ENCODE measurements around the gene POLR1E.

POLR1E gene

DNA sequence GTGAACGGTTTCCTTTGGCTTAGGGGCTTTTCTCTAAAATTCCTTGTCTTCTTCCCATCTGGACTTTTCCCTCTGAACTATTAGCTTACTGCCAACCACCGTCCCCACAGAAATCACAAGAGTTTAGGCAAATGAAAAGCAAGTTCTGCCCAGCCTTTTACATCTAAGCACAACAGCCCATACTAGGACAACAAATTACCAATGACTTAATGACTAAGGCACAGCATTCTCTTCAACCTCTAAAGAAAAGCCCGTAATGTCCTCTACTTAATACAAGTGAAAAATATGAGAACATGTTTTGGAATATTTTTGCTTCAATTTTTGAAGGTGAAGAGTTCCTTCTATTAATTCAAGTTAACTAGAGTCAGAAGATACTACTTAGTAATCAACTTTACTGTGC, 21.7 kb upstream of the POLR1E start:
- in situ Hi-C loops (cut with MboI; ENCODE audit: low sequenced_read_pairs), result loop anchor here (25.0 kb wide), 1 partner anchor 898 kb away; no protein-coding TSS in a partner anchor

GRCh38 chr9:37464426-37465248, 21.1 kb upstream of the POLR1E start:
- in situ Hi-C loops (cut with MboI; ENCODE audit: low sequenced_read_pairs), result loop anchor here (25.0 kb wide), 1 partner anchor 898 kb away; no protein-coding TSS in a partner anchor

- in situ Hi-C loops (cut with MboI; ENCODE audit: low sequenced_read_pairs), result loop anchor here (25.0 kb wide), 1 partner anchor 897 kb away; no protein-coding TSS in a partner anchor
Measured at GRCh38 chr9:37465249-37466036, 20.3 kb upstream of the POLR1E start, which contains the start of gene ZBTB5. Gene ZBTB5 (minus strand): TSS chr9:37465450. CDS start chr9:37442551, 22,899 bp downstream.

DNA sequence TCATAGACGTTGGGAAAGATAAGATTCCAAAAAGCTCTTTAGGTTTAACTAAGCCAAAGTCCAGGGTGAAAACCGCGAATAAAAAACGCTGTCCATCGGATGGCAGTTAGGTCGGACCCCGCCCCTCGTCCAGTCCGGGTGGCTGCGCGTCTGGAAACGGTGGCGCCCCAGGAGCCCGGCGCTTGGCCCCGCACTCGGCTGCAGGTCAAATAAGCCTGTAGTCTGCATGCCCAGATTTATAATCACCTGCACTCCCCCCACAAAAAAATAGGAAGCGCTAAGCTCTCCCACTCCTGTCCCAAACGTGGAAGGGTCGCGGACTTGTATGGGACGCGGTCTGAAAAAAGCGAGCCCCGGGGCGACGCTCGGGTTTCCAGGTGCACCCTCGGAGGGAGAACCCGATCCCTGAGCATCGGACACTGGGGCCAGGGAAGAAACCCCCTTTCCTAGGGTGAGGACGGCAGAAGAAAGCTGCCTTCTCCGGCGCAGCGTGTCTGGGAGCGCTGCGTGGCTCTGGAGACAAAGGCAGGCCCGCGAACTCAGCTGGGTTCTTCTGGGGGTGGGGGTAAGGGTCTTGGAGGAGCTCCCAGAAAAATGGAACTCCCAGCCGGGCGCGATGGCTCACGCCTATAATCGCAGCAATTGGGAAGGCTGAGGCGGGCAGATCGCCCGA, 19.6 kb upstream of the POLR1E start:
- in situ Hi-C loops (cut with MboI; ENCODE audit: low sequenced_read_pairs), result loop anchor here (25.0 kb wide), 1 partner anchor 896 kb away; no protein-coding TSS in a partner anchor

DNA sequence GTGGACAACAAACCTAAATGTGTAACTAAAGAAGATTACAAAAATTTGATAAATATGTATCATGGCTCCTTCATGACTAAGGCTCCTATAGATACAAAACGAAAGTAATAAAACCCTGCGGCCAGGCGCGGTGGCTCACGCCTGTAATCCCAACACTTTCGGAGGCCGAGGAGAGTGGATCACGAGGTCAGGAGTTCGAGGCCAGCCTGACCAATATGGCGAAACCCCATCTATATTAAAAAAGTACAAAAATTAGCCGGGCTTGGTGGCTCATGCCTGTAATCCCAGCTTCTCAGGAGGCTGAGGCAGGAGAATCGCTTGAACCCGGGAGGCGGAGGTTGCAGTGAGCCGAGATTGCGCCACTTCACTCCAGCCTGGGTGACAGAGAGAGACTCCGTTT, 18.2 kb upstream of the POLR1E start:
- in situ Hi-C loops (cut with MboI; ENCODE audit: low sequenced_read_pairs), result loop anchor here (25.0 kb wide), 1 partner anchor 895 kb away; no protein-coding TSS in a partner anchor

DNA sequence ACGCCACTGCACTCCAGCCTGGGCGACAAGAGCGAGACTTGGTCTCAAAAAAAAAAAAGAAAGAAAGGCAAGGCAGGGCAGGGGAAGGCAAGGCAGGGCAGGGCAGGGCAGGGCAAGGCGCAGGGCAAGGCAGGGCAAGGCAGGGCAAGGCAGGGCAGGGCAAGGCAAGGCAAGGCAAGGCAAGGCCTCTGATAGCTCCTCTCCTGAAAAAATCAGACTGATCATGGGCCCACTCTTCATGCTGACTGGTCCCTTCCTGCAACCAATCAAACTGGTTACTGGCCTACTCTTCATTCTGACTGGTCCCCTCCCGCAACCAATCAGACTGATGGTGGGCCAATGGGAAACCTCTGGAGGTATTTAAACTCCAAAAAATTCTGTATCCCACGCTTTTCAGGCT, 17.1 kb upstream of the POLR1E start:
- in situ Hi-C loops (cut with MboI; ENCODE audit: low sequenced_read_pairs), result loop anchor here (25.0 kb wide), 1 partner anchor 894 kb away; no protein-coding TSS in a partner anchor

GRCh38 chr9:37471942-37472684, 13.6 kb upstream of the POLR1E start:
- in situ Hi-C loops (cut with MboI; ENCODE audit: low sequenced_read_pairs), result loop anchor here (25.0 kb wide), 1 partner anchor 890 kb away; no protein-coding TSS in a partner anchor

DNA sequence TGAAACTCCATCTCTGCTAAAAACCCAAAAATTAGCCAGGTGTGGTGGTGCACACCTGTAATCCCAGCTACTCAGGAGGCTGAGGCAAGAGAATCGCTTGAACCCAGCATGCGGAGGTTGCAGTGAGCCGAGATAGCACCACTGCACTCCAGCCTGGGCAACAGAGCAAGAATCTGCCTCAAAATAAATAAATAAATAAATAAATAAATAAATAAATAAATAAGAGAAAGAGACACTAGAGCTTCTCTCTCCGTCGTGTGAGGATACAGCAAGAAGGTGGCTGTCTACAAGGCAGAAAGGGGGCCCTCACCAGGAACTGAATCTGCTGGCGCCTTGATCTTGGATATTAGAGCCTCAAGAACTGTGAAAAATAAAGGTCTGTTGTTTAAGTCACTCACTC, 11.8 kb upstream of the POLR1E start:
- in situ Hi-C loops (cut with MboI; ENCODE audit: low sequenced_read_pairs), result loop anchor here (25.0 kb wide), 1 partner anchor 888 kb away; no protein-coding TSS in a partner anchor

- in situ Hi-C loops (cut with MboI; ENCODE audit: low sequenced_read_pairs), result loop anchor here (25.0 kb wide), 1 partner anchor 888 kb away; no protein-coding TSS in a partner anchor
Measured at GRCh38 chr9:37474438-37474837, 11.3 kb upstream of the POLR1E start.

DNA sequence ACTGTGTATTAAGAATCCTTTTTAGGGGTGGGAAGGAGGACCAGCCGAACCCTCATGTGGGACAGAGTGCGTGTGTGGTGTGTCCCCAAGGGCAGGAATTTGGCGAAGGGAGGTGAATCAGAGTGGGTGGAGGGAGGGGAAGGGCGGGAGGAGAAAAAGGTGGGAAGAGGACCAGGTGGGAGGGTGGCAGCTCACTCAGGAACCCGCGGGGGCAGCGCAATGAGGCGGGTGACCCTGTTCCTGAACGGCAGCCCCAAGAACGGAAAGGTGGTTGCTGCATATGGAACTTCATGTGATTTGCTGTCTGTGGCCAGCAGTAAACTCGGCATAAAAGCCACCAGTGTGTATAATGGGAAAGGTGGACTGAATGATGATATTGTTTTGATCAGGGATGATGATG, 8.8 kb upstream of the POLR1E start:
- in situ Hi-C loops (cut with MboI; ENCODE audit: low sequenced_read_pairs), result loop anchor here (25.0 kb wide), 1 partner anchor 90 kb away; no protein-coding TSS in a partner anchor

DNA sequence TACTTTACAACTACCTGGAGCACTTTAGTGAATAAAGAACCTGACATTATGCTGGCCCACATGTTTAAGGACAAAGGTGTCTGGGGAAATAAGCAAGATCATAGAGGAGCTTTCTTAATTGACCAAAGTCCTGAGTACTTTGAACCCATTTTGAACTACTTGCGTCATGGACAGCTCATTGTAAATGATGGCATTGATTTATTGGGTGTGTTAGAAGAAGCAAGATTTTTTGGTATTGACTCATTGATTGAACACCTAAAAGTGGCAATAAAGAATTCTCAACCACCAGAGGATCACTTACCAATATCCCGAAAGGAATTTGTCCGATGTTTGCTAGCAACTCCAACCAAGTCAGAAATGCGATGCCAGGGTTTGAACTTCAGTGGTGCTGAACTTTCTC, 8.3 kb upstream of the POLR1E start:
- in situ Hi-C loops (cut with MboI; ENCODE audit: low sequenced_read_pairs), result loop anchor here (25.0 kb wide), 1 partner anchor 90 kb away; no protein-coding TSS in a partner anchor

DNA sequence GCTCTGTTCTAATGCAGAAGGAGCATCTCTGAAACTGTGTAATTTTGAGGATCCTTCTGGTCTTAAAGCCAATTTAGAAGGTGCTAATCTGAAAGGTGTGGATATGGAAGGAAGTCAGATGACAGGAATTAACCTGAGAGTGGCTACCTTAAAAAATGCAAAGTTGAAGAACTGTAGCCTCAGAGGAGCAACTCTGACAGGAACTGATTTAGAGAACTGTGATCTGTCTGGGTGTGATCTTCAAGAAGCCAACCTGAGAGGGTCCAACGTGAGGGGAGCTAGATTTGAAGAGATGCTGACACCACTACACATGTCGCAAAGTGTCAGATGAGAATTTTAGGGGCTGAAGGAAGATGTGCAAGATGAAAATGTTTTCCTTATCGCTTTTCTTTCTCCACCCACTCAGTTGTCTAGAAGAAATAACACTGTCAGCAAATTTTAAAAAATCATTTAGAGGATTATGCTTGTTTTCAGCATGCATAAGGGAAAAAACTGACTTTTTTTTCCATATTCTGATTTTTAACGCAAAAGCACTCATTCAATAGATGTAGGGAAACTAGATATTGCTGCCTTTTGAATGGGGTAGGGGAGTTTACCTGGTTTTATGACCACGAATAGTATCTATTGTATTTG, 7.6 kb upstream of the POLR1E start:
- in situ Hi-C loops (cut with MboI; ENCODE audit: low sequenced_read_pairs), result loop anchor here (25.0 kb wide), 1 partner anchor 91 kb away; no protein-coding TSS in a partner anchor

- in situ Hi-C loops (cut with MboI; ENCODE audit: low sequenced_read_pairs), result loop anchor here (25.0 kb wide), 1 partner anchor 93 kb away; no protein-coding TSS in a partner anchor
Measured at GRCh38 chr9:37480759-37481158, 5.0 kb upstream of the POLR1E start.

DNA sequence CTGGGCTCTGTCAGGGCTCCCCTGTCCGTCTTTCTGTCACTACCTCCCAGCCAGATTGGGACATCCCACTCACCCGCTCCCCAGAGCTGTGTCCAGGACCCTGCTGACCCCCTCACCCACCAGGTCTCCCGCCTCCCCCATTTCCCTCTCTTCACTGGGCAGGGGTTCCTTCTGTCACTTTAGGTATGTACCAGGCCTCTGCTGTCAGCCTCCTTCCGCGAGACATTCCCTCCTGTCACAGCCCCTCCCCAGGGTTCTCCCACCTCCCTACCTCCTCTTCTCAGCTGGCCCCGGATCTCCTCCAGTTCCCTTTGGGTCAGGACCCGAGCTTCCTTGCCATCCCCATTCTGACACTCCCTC, 488 bp downstream of the POLR1E start:
- in situ Hi-C loops (cut with MboI; ENCODE audit: low sequenced_read_pairs), result loop anchor here (25.0 kb wide), 1 partner anchor 99 kb away; no protein-coding TSS in a partner anchor

DNA sequence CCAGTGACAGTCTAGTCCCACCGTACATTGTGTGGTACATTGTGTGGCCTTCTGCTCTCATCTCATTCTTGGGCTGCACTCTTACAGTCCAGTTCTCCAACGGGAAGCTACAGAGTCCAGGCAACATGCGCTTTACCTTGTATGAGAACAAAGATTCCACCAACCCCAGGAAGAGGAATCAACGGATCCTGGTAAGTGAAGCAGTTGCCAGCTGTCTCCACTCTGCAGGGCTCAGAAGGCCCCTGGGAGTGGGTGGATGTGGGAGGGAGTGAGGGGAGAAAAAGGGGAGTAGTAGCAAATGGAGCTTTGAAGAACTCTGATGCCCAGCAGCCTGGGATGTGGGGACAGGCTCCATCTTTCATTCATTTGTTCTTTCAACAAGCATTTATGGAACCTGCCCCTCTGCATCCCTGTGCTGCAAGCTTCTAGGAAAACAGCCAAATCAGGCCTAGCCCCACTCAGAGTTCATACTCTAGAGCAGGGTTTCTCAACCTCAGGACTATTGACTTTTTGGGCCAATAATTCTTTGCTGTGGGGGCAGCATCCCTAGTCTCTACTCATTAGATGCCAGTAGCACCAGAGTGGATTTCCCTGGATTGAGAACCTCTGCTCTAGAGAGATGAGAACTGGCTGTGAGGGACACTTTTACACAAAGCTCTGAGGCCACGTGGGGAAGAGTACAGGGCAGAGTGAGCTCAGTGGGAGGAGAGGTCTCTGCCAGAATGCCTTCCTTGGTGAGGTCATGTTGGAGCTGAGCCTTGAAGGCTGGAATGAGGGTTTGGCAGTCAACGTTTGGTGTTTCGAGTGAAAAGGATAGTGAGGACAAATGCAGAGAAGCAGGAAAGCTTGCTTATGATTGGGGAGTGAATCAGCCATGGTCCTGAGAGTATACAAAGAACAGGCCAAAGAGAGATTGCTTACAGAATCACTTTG, 1.1 kb downstream of the POLR1E start:
- in situ Hi-C loops (cut with MboI; ENCODE audit: low sequenced_read_pairs), result loop anchor here (25.0 kb wide), 1 partner anchor 100 kb away; no protein-coding TSS in a partner anchor

GRCh38 chr9:37491939-37492338, 6.2 kb downstream of the POLR1E start:
- in situ Hi-C loops (cut with MboI; ENCODE audit: low sequenced_read_pairs), result loop anchor here (25.0 kb wide), 1 partner anchor 105 kb away; no protein-coding TSS in a partner anchor

DNA sequence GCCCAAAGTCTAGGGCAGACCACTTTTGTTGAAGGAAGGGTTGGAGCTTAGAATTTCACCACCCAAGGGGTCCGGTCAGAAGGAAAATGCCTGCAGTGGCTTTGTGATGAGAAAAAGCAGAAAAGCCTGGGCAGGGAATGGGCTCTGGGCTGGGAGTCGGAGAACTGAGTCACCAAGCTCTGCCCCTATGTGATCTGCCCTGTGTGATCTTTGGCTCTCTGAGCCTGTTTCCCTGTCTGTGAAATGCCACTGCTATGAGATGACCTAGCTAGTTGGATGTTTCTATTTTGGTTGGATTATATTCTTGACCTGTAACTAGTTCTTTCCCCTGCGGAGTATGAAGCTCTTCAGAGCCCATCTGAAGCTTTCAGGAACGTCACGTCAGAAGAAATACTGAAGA, 9.8 kb downstream of the POLR1E start:
- in situ Hi-C loops (cut with MboI; ENCODE audit: low sequenced_read_pairs), result loop anchor here (25.0 kb wide), 1 partner anchor 108 kb away; no protein-coding TSS in a partner anchor

- in situ Hi-C loops (cut with MboI; ENCODE audit: low sequenced_read_pairs), result loop anchor here (25.0 kb wide), 1 partner anchor 109 kb away; no protein-coding TSS in a partner anchor
Measured at GRCh38 chr9:37496020-37496419, 10.3 kb downstream of the POLR1E start.

Measured in HL-60/S4 treated with phorbol 12-myristate 13-acetate at 8.2 ng/mL for 4 days and 3 days (cell line).